ENCODE data around the gene KCND3. TPM values are rescaled to one million over a fixed set of nuclear protein-coding genes. Genes with fewer than 3 reads are reported as not detected.

The KCND3 gene
- total and polyA plus RNA-seq, 8 donors = 0.87 to 15.8 (median 4.5) TPM

- Histone ChIP-seq H3K27ac (peak overlapping the region in 1 of 5 donors; percentile 26), H3K9me3 (no peaks in the 10 kb centered on the region), H3K4me3 (no peak overlapping the region), H3K4me1 (peaks cover 0 to 25% (median 9%) of the 10 kb centered on the region in 4 donors), H3K27me3 (no peaks in the 10 kb centered on the region), H3K36me3 (no peaks in the 10 kb centered on the region)
- DNase-seq = no peak
- intact Hi-C loops (cut with DNase I; ENCODE audit: low total_unique reads) = no loop called here
- WGBS, 5 donors = 53 to 69% (median 57%) methylated on average over 2 of the region's 2 CpGs
- TF ChIP-seq POLR2A (IDR thresholded peaks at IDR 0.05) (no peak), EP300 (IDR thresholded peaks at IDR 0.05) (no peak), CTCF (IDR thresholded peaks at IDR 0.05) (no peak), POLR2AphosphoS5 (IDR thresholded peaks at IDR 0.05) (no peak)
These were observed 238.6 kb downstream of the KCND3 start for GRCh38 chr1:111750856-111751255.

GRCh38 chr1:111749628-111750027 is 239.8 kb downstream of the KCND3 start:
- Histone ChIP-seq H3K9me3 (no peaks in the 10 kb centered on the region), H3K36me3 (no peaks in the 10 kb centered on the region), H3K4me1 (peaks cover 0 to 22% (median 3%) of the 10 kb centered on the region in 4 donors), H3K27ac (no peak overlapping the region), H3K4me3 (no peak overlapping the region), H3K27me3 (no peaks in the 10 kb centered on the region)
- no peak for TF ChIP-seq POLR2A (IDR thresholded peaks at IDR 0.05)
- DNase-seq = no peak
- 63 to 91% (median 85%) methylated on average over 3 of the region's 3 CpGs for WGBS, 5 donors
- intact Hi-C loops (cut with DNase I; ENCODE audit: low total_unique reads) = loop anchor here (10.0 kb wide), 1 partner anchor 265 kb away; no protein-coding TSS in a partner anchor

- H3K4me3 ChIP-seq = no peak overlapping the region
- H3K27me3 ChIP-seq = no peaks in the 10 kb centered on the region
- no peaks in the 10 kb centered on the region for H3K9me3 ChIP-seq
- no peak overlapping the region for H3K27ac ChIP-seq
- peaks cover 0 to 17% (median 0%) of the 10 kb centered on the region in 4 donors for H3K4me1 ChIP-seq
- 81 to 90% (median 84%) methylated on average over 4 of the region's 4 CpGs for WGBS, 5 donors
- H3K36me3 ChIP-seq = no peaks in the 10 kb centered on the region
- intact Hi-C loops (cut with DNase I; ENCODE audit: low total_unique reads) = loop anchor here (10.0 kb wide), 1 partner anchor 263 kb away; no protein-coding TSS in a partner anchor
- DNase-seq = no peak
- no peak for TF ChIP-seq CTCF (IDR thresholded peaks at IDR 0.05)
- TF ChIP-seq POLR2A (IDR thresholded peaks at IDR 0.05) = no peak
- no peak for TF ChIP-seq POLR2AphosphoS5 (IDR thresholded peaks at IDR 0.05)
- no peak for TF ChIP-seq EP300 (IDR thresholded peaks at IDR 0.05)
These were observed 241.5 kb downstream of the KCND3 start for GRCh38 chr1:111747947-111748346.

GRCh38 chr1:111747282-111747734 is 242.2 kb downstream of the KCND3 start:
- 15 to 37% (median 19%) methylated on average over 3 of the region's 3 CpGs for WGBS, 5 donors
- Histone ChIP-seq H3K36me3 (no peaks in the 10 kb centered on the region), H3K4me3 (no peak overlapping the region), H3K27ac (peak overlapping the region in 1 of 5 donors; percentile 43), H3K27me3 (peaks cover 0 to 2% (median 0%) of the 10 kb centered on the region in 3 donors), H3K9me3 (no peaks in the 10 kb centered on the region), H3K4me1 (peaks cover 0 to 17% (median 0%) of the 10 kb centered on the region in 4 donors)
- DNase-seq = peak; percentile 70 to 74
- TF ChIP-seq CTCF (IDR thresholded peaks at IDR 0.05) (peak in 5 of 7 experiments; percentile 47 to 74 (median 64)), EP300 (IDR thresholded peaks at IDR 0.05) (no peak)
- intact Hi-C loops (cut with DNase I; ENCODE audit: low total_unique reads) = loop anchor here (10.0 kb wide), 1 partner anchor 263 kb away; no protein-coding TSS in a partner anchor

- no peak for DNase-seq
- Histone ChIP-seq H3K27ac (peak overlapping the region in 1 of 5 donors; percentile 43), H3K4me3 (no peak overlapping the region), H3K27me3 (peaks cover 0 to 8% (median 0%) of the 10 kb centered on the region in 3 donors), H3K9me3 (no peaks in the 10 kb centered on the region), H3K36me3 (no peaks in the 10 kb centered on the region), H3K4me1 (peaks cover 0 to 17% (median 0%) of the 10 kb centered on the region in 4 donors)
- intact Hi-C loops (cut with DNase I; ENCODE audit: low total_unique reads) = loop anchor here (10.0 kb wide), 1 partner anchor 262 kb away; no protein-coding TSS in a partner anchor
- TF ChIP-seq POLR2A (IDR thresholded peaks at IDR 0.05) = no peak
- 74 to 88% (median 80%) methylated on average over 2 of the region's 2 CpGs for WGBS, 5 donors
These were observed 242.9 kb downstream of the KCND3 start for GRCh38 chr1:111746614-111746999.
